Thymus (tissue), 11 donors: ENCODE data around the gene CNR1. TPM values are rescaled to one million over a fixed set of nuclear protein-coding genes. Genes with fewer than 3 reads are reported as not detected.

Experiments used
- DNase-seq, 9 donors: peaks; one replicate each; pipeline ENCODE4 v3.0.0-alpha.2; 2013; ENCODE audit warnings: low spot score in 9 of 9, low read depth in 6 of 9, missing footprints in 1 of 9
- H3K27ac ChIP-seq, 2 donors: one replicate each; pipeline ENCODE4 v1.5.1; 2013; ENCODE audit warnings: control low read depth in 1 of 2, low read depth in 1 of 2, low read length in 1 of 2, mild to moderate bottlenecking in 1 of 2, moderate library complexity in 1 of 2
- H3K27me3 ChIP-seq, 2 donors: one replicate each; pipeline ENCODE4 v1.5.1; 2013; ENCODE audit warnings: low read length in 1 of 2; ENCODE audit not compliant: control insufficient read depth in 2 of 2, insufficient read depth in 1 of 2
- H3K36me3 ChIP-seq, 2 donors: one replicate each; pipeline ENCODE4 v1.5.1; 2013; ENCODE audit warnings: low read length in 1 of 2, mild to moderate bottlenecking in 1 of 2, moderate library complexity in 1 of 2; ENCODE audit not compliant: control insufficient read depth in 2 of 2, insufficient read depth in 2 of 2
- H3K4me1 ChIP-seq, 2 donors: one replicate each; pipeline ENCODE4 v1.5.1; 2013; ENCODE audit warnings: low read length in 2 of 2; ENCODE audit not compliant: control insufficient read depth in 2 of 2, insufficient read depth in 2 of 2
- H3K4me3 ChIP-seq, 2 donors: one replicate each; pipeline ENCODE4 v1.5.1; 2013; ENCODE audit warnings: low read length in 2 of 2, control low read depth in 1 of 2, mild to moderate bottlenecking in 1 of 2
- H3K9me3 ChIP-seq, 2 donors: one replicate each; pipeline ENCODE4 v1.5.1; 2013; ENCODE audit warnings: low read length in 1 of 2, mild to moderate bottlenecking in 1 of 2; ENCODE audit not compliant: control insufficient read depth in 2 of 2, insufficient read depth in 1 of 2
- WGBS: extraction: QIAGEN DNeasy Blood & Tissue Kit; methylation state at CpG from one replicate; pipeline ENCODE4 v1.1.7; 2013; 5-methylcytosine and 5-hydroxymethylcytosine counted together
- polyA plus RNA-seq: library from polyadenylated mRNA; stranded (reverse); fragments of 200-250 nt; gene quantifications from one replicate; pipeline ENCODE4 v1.2.3, GENCODE V29; 2013
- total RNA-seq: library from RNA; stranded (reverse); fragments of 120-200 nt; gene quantifications from one replicate; pipeline ENCODE4 v1.2.4, GENCODE V29; 2013
- donor health status: healthy.

The CNR1 gene
- total and polyA plus RNA-seq, 2 donors: 0.90 to 2.6 TPM

- no peaks in the 10 kb centered on the region for H3K36me3 ChIP-seq
- 85% methylated on average over 7 of the region's 7 CpGs for WGBS
- H3K27me3 ChIP-seq: no peaks in the 10 kb centered on the region
- H3K9me3 ChIP-seq: no peaks in the 10 kb centered on the region
- H3K4me3 ChIP-seq: no peak overlapping the region
- H3K4me1 ChIP-seq: no peaks in the 10 kb centered on the region
- no peak for DNase-seq
- no peak overlapping the region for H3K27ac ChIP-seq
Observed at GRCh38 chr6:88105741-88106340, 60.3 kb downstream of the CNR1 start.

Other genes with a start within 250 kb of the CNR1 start
- not detected for gene SPACA1, start 118.5 kb downstream of the CNR1 start, total RNA-seq
- 0.02 TPM for gene SPACA1, start 118.5 kb downstream of the CNR1 start, polyA plus RNA-seq